MM.1S (cell line): ENCODE data around the gene ARPC5.

ENCODE experiments used
- DNase-seq: peaks from one replicate; pipeline ENCODE4 v3.0.0-alpha.2; 2015
- H2AFZ ChIP-seq: fragments of 300-600 bp; sonication (generic); 2 replicates; pipeline ENCODE4 v1.6.0; 2016; ENCODE audit warnings: antibody characterized with exemption, low read length
- H3F3A ChIP-seq: fragments of 300-600 bp; sonication (generic); 2 replicates; pipeline ENCODE4 v1.6.1; 2016; ENCODE audit warnings: mild to moderate bottlenecking, antibody characterized with exemption, low read length, moderate library complexity, mixed read lengths; ENCODE audit not compliant: insufficient read depth
- H3K27ac ChIP-seq: fragments of 300-600 bp; sonication (generic); 2 replicates; pipeline ENCODE4 v1.5.1; 2016; ENCODE audit warnings: mild to moderate bottlenecking, low read length
- H3K27me3 ChIP-seq: fragments of 300-600 bp; sonication (generic); replicated peaks from 2 replicates; pipeline ENCODE4 v1.6.0; 2016; ENCODE audit warnings: low read length; ENCODE audit not compliant: insufficient read depth
- H3K36me3 ChIP-seq: fragments of 300-600 bp; sonication (generic); replicated peaks from 2 replicates; pipeline ENCODE4 v1.6.1; 2016; ENCODE audit warnings: mild to moderate bottlenecking, low read length, mixed read lengths; ENCODE audit not compliant: insufficient read depth
- H3K4me1 ChIP-seq: fragments of 300-600 bp; sonication (generic); 2 replicates; pipeline ENCODE4 v1.6.1; 2016; ENCODE audit warnings: low read length, mixed read lengths
- H3K4me2 ChIP-seq: fragments of 300-600 bp; sonication (generic); 2 replicates; pipeline ENCODE4 v1.6.0; 2016; ENCODE audit warnings: low read depth, low read length
- H3K4me3 ChIP-seq: fragments of 300-600 bp; sonication (generic); 2 replicates; pipeline ENCODE4 v1.5.1; 2016; ENCODE audit warnings: low read length, mixed read lengths
- H3K79me2 ChIP-seq: fragments of 300-600 bp; sonication (generic); 2 replicates; pipeline ENCODE4 v1.6.1; 2016; ENCODE audit warnings: mixed run types, low read length, mixed read lengths
- H3K9ac ChIP-seq: fragments of 300-600 bp; sonication (generic); 2 replicates; pipeline ENCODE4 v1.6.1; 2016; ENCODE audit warnings: low read length, mixed read lengths
- H3K9me2 ChIP-seq: fragments of 300-600 bp; sonication (generic); replicated peaks from 2 replicates; pipeline ENCODE4 v1.6.1; 2016; ENCODE audit warnings: mild to moderate bottlenecking, low read length, mixed read lengths; ENCODE audit not compliant: insufficient read depth
- H3K9me3 ChIP-seq: fragments of 300-600 bp; sonication (generic); replicated peaks from 2 replicates; pipeline ENCODE4 v1.6.1; 2016; ENCODE audit warnings: mild to moderate bottlenecking, low read length, mixed read lengths; ENCODE audit not compliant: insufficient read depth
- H4K20me1 ChIP-seq: fragments of 300-600 bp; sonication (generic); 2 replicates; pipeline ENCODE4 v1.6.1; 2016; ENCODE audit warnings: mild to moderate bottlenecking, low read length, moderate library complexity, mixed read lengths; ENCODE audit not compliant: insufficient read depth
- CTCF ChIP-seq: fragments of 300-600 bp; sonication (generic); IDR thresholded peaks from 2 replicates; pipeline ENCODE4 v1.5.1; 2016; ENCODE audit warnings: antibody characterized with exemption, low read length, mixed read lengths
- EZH2 ChIP-seq: fragments of 300-600 bp; sonication (generic); optimal IDR thresholded peaks from 2 replicates; pipeline ENCODE3; 2017; ENCODE audit warnings: low read depth, mild to moderate bottlenecking, antibody characterized with exemption, low read length, mixed read lengths
- EZH2phosphoT487 ChIP-seq: fragments of 300-600 bp; sonication (generic); IDR thresholded peaks from 2 replicates; pipeline ENCODE4 v1.6.1; 2018; ENCODE audit warnings: antibody characterized with exemption, low read length

Gene ARPC5

GRCh38 chr1:183588827-183589226 is 46.8 kb downstream of the ARPC5 start:
- H3K4me1 ChIP-seq: peaks cover 38% of the 10 kb centered on the region
- H3K9me2 ChIP-seq: no peaks in the 10 kb centered on the region
- peak overlapping the region; percentile 92 for H3K4me2 ChIP-seq
- no peaks in the 10 kb centered on the region for H3K27me3 ChIP-seq
- H2AFZ ChIP-seq: peak overlapping the region; percentile 81
- no peak overlapping the region for H3K9ac ChIP-seq
- no peaks in the 10 kb centered on the region for H3K9me3 ChIP-seq
- peak overlapping the region; percentile 61 for H3K4me3 ChIP-seq
- H3F3A ChIP-seq: peaks cover 24% of the 10 kb centered on the region
- DNase-seq: no peak
- TF ChIP-seq CTCF: no peak
- no peak for TF ChIP-seq EZH2
- TF ChIP-seq EZH2phosphoT487: no peak
- H4K20me1 ChIP-seq: no peaks in the 10 kb centered on the region
- H3K36me3 ChIP-seq: no peaks in the 10 kb centered on the region
- H3K79me2 ChIP-seq: peaks cover 8% of the 10 kb centered on the region
- H3K27ac ChIP-seq: peak overlapping the region; percentile 91; the same call in 1 of the 2 replicates

- H3K9me2 ChIP-seq: no peaks in the 10 kb centered on the region
- peaks cover 25% of the 10 kb centered on the region for H3K4me1 ChIP-seq
- DNase-seq: no peak
- H3K79me2 ChIP-seq: peaks cover 8% of the 10 kb centered on the region
- no peak overlapping the region for H3K9ac ChIP-seq
- H3F3A ChIP-seq: peaks cover 24% of the 10 kb centered on the region
- no peaks in the 10 kb centered on the region for H3K36me3 ChIP-seq
- no peaks in the 10 kb centered on the region for H3K27me3 ChIP-seq
- no peaks in the 10 kb centered on the region for H3K9me3 ChIP-seq
- no peak overlapping the region for H3K4me2 ChIP-seq
- no peak overlapping the region for H2AFZ ChIP-seq
- no peak overlapping the region for H3K4me3 ChIP-seq
- H4K20me1 ChIP-seq: no peaks in the 10 kb centered on the region
- TF ChIP-seq EZH2phosphoT487 (no peak), CTCF (no peak), EZH2 (no peak)
- no peak overlapping the region for H3K27ac ChIP-seq
These were observed 48.7 kb downstream of the ARPC5 start for GRCh38 chr1:183586926-183587325.

- no peak for TF ChIP-seq EZH2phosphoT487
- DNase-seq: no peak
- no peaks in the 10 kb centered on the region for H4K20me1 ChIP-seq
- H3K36me3 ChIP-seq: no peaks in the 10 kb centered on the region
- peaks cover 24% of the 10 kb centered on the region for H3F3A ChIP-seq
- no peaks in the 10 kb centered on the region for H3K9me3 ChIP-seq
- H3K27me3 ChIP-seq: no peaks in the 10 kb centered on the region
- H3K27ac ChIP-seq: no peak overlapping the region
- no peak overlapping the region for H3K9ac ChIP-seq
- H3K4me3 ChIP-seq: no peak overlapping the region
- H3K4me1 ChIP-seq: peaks cover 25% of the 10 kb centered on the region
- no peak overlapping the region for H2AFZ ChIP-seq
- peaks cover 8% of the 10 kb centered on the region for H3K79me2 ChIP-seq
- no peaks in the 10 kb centered on the region for H3K9me2 ChIP-seq
- H3K4me2 ChIP-seq: no peak overlapping the region
These were observed 49.1 kb downstream of the ARPC5 start for GRCh38 chr1:183586455-183586854.

- Histone ChIP-seq H3K9me2 (no peaks in the 10 kb centered on the region), H3K4me1 (peaks cover 14% of the 10 kb centered on the region), H3K4me2 (no peak overlapping the region), H3F3A (peaks cover 13% of the 10 kb centered on the region), H3K36me3 (no peaks in the 10 kb centered on the region), H4K20me1 (no peaks in the 10 kb centered on the region), H3K27me3 (no peaks in the 10 kb centered on the region), H3K79me2 (peaks cover 8% of the 10 kb centered on the region), H3K9me3 (no peaks in the 10 kb centered on the region), H2AFZ (no peak overlapping the region), H3K9ac (no peak overlapping the region), H3K4me3 (no peak overlapping the region), H3K27ac (no peak overlapping the region)
- TF ChIP-seq EZH2phosphoT487 (no peak), CTCF (no peak), EZH2 (no peak)
- peak; percentile 40 for DNase-seq
These were observed 50.5 kb downstream of the ARPC5 start for GRCh38 chr1:183585038-183585437.
